HG02973 (cell line): ENCODE results near the gene CCNK.
A peak's percentile ranks its signal among the peaks of the same experiment; 100 is the strongest.

Experiments used
- ATAC-seq: cut with Tn5 transposase; IDR thresholded peaks from one replicate; pipeline ENCODE4 v1.9.1; 2021; ENCODE audit warnings: moderate library complexity; ENCODE audit not compliant: unreplicated experiment

CCNK gene

GRCh38 chr14:99465288-99465687 is 15.9 kb upstream of the CCNK start:
- ATAC-seq = no peak

- ATAC-seq = no peak
Observed at GRCh38 chr14:99466758-99467157, 14.5 kb upstream of the CCNK start.

GRCh38 chr14:99467336-99468078 is 13.7 kb upstream of the CCNK start:
- no peak for ATAC-seq

GRCh38 chr14:99468081-99468480 is 13.1 kb upstream of the CCNK start:
- no peak for ATAC-seq

- ATAC-seq = no peak
Observed at GRCh38 chr14:99468836-99469592, 12.2 kb upstream of the CCNK start.

GRCh38 chr14:99471731-99472130 is 9.5 kb upstream of the CCNK start:
- no peak for ATAC-seq

GRCh38 chr14:99472937-99473336 is 8.3 kb upstream of the CCNK start:
- no peak for ATAC-seq

GRCh38 chr14:99473458-99473857 is 7.8 kb upstream of the CCNK start:
- ATAC-seq = no peak

- ATAC-seq = no peak
Observed at GRCh38 chr14:99475179-99475578, 6.0 kb upstream of the CCNK start.

GRCh38 chr14:99475660-99476059 is 5.5 kb upstream of the CCNK start:
- no peak for ATAC-seq

- ATAC-seq = no peak
Observed at GRCh38 chr14:99476864-99477263, 4.3 kb upstream of the CCNK start.

- ATAC-seq = no peak
Observed at GRCh38 chr14:99478128-99478527, 3.1 kb upstream of the CCNK start.

GRCh38 chr14:99479160-99479905 is 1.9 kb upstream of the CCNK start:
- no peak for ATAC-seq

- peak; percentile 5 for ATAC-seq
Observed at GRCh38 chr14:99479906-99480869, 1.0 kb upstream of the CCNK start, which contains the start of gene SETD3. TSS of gene SETD3 (minus strand) at chr14:99480859. CDS start at chr14:99465805, 15,054 bp downstream.

- no peak for ATAC-seq
Observed at GRCh38 chr14:99481745-99482099, 513 bp downstream of the CCNK start.

- ATAC-seq = no peak
Observed at GRCh38 chr14:99484106-99484505, 2.9 kb downstream of the CCNK start.

- ATAC-seq = no peak
Observed at GRCh38 chr14:99497341-99497740, 16.1 kb downstream of the CCNK start.

- ATAC-seq = no peak
Observed at GRCh38 chr14:99497894-99498293, 16.7 kb downstream of the CCNK start.

- ATAC-seq = no peak
Observed at GRCh38 chr14:99502989-99503421, 21.8 kb downstream of the CCNK start.

- no peak for ATAC-seq
Observed at GRCh38 chr14:99503848-99504453, 22.7 kb downstream of the CCNK start.
